Uterus (tissue), 2 donors: ENCODE data around the gene MPHOSPH6.

Experiments
- POLR2A ChIP-seq, 2 donors: fragments of 450-650 bp; IDR thresholded peaks; one replicate each; pipeline ENCODE4 v1.6.1; 2016; ENCODE audit warnings: antibody characterized with exemption in 2 of 2, mild to moderate bottlenecking in 1 of 2, moderate library complexity in 1 of 2
- TF ChIP-seq, protein P1 (sequence below), 4 experiments: fragments of 200-600 bp in 2 of 4; fragments of 450-650 bp in 2 of 4; sonication (generic) in 2 of 4; IDR thresholded peaks; one replicate each; pipeline ENCODE4 v1.5.1; 2016 to 2019; ENCODE audit warnings: antibody characterized with exemption in 4 of 4, mild to moderate bottlenecking in 2 of 4, moderate library complexity in 1 of 4

DNA sequence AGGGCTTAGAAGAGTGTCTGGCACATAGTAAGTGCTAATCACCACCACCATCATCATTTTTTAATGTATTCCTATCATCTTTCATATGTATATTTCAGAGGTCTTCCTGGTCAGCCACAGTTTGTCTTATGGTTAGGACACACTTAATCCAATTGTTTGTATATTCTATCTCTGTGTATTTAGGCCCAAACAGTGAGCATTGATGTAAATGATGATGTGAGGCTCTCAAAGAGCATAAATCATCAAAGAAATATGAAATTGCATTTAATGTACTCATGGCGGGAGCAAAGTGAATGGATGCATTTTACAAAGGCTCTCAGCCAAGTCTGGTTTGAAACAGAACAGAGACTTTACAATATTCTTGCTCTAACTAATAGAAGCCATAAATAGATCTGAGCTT is 24.1 kb upstream of the MPHOSPH6 start:
- TF ChIP-seq, protein P1, sequence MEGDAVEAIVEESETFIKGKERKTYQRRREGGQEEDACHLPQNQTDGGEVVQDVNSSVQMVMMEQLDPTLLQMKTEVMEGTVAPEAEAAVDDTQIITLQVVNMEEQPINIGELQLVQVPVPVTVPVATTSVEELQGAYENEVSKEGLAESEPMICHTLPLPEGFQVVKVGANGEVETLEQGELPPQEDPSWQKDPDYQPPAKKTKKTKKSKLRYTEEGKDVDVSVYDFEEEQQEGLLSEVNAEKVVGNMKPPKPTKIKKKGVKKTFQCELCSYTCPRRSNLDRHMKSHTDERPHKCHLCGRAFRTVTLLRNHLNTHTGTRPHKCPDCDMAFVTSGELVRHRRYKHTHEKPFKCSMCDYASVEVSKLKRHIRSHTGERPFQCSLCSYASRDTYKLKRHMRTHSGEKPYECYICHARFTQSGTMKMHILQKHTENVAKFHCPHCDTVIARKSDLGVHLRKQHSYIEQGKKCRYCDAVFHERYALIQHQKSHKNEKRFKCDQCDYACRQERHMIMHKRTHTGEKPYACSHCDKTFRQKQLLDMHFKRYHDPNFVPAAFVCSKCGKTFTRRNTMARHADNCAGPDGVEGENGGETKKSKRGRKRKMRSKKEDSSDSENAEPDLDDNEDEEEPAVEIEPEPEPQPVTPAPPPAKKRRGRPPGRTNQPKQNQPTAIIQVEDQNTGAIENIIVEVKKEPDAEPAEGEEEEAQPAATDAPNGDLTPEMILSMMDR (IDR thresholded peaks at IDR 0.05): no peak
- no peak for TF ChIP-seq POLR2A (IDR thresholded peaks at IDR 0.05)
